Suprapubic skin (tissue), 4 donors: ENCODE results near the gene SSH3. TPM values are rescaled to one million over a fixed set of nuclear protein-coding genes. Genes with fewer than 3 reads are reported as not detected.

Experiments used
- DNase-seq, 2 donors: peaks; one replicate each; pipeline ENCODE4 v3.0.0-alpha.2; 2019; ENCODE audit warnings: low spot score in 2 of 2
- H3K27ac ChIP-seq: fragments of 200-600 bp; sonication (generic); one replicate; pipeline ENCODE4 v1.5.1; 2019
- H3K27me3 ChIP-seq: fragments of 200-600 bp; sonication (generic); one replicate; pipeline ENCODE4 v1.5.1; 2019
- H3K36me3 ChIP-seq: fragments of 200-600 bp; sonication (generic); one replicate; pipeline ENCODE4 v1.5.1; 2019
- H3K4me1 ChIP-seq: fragments of 200-600 bp; sonication (generic); one replicate; pipeline ENCODE4 v1.5.1; 2019
- H3K4me3 ChIP-seq: fragments of 200-600 bp; sonication (generic); one replicate; pipeline ENCODE4 v1.5.1; 2019; ENCODE audit warnings: mild to moderate bottlenecking
- H3K9me3 ChIP-seq: fragments of 200-600 bp; sonication (generic); one replicate; pipeline ENCODE4 v1.5.1; 2019
- EP300 ChIP-seq: sonication (generic); formaldehyde crosslinking; IDR thresholded peaks from one replicate; pipeline ENCODE4 v1.6.1; 2017; ENCODE audit warnings: antibody characterized with exemption
- POLR2A ChIP-seq, 2 donors: fragments of 450-650 bp; IDR thresholded peaks; one replicate each; pipeline ENCODE4 v1.6.1; 2017; ENCODE audit warnings: antibody characterized with exemption in 2 of 2, mild to moderate bottlenecking in 2 of 2, moderate library complexity in 2 of 2
- POLR2AphosphoS5 ChIP-seq, 3 donors: sonication (generic); formaldehyde crosslinking; IDR thresholded peaks; one replicate each; pipeline ENCODE4 v1.6.1; 2017; ENCODE audit warnings: antibody characterized with exemption in 3 of 3
- WGBS: methylation state at CpG from one replicate; pipeline ENCODE4 v1.1.5; 2018; 5-methylcytosine and 5-hydroxymethylcytosine counted together
- total RNA-seq, 4 donors: library from RNA; depleted of rRNA; stranded (reverse); fragments of >200 nt; gene quantifications; one replicate each; pipeline ENCODE4 v1.1.0, GENCODE V29; 2016
- TF ChIP-seq, protein P1 (sequence below), 2 donors: fragments of 200-600 bp in 1 of 2; fragments of 450-650 bp in 1 of 2; sonication (generic) in 1 of 2; IDR thresholded peaks; one replicate each; pipeline ENCODE4 v1.5.1; 2016 to 2019; ENCODE audit warnings: antibody characterized with exemption in 2 of 2, mild to moderate bottlenecking in 1 of 2, moderate library complexity in 1 of 2

Gene SSH3
- total RNA-seq, 4 donors from 2014 or later = 49.4 to 107 (median 63.9) TPM

DNA sequence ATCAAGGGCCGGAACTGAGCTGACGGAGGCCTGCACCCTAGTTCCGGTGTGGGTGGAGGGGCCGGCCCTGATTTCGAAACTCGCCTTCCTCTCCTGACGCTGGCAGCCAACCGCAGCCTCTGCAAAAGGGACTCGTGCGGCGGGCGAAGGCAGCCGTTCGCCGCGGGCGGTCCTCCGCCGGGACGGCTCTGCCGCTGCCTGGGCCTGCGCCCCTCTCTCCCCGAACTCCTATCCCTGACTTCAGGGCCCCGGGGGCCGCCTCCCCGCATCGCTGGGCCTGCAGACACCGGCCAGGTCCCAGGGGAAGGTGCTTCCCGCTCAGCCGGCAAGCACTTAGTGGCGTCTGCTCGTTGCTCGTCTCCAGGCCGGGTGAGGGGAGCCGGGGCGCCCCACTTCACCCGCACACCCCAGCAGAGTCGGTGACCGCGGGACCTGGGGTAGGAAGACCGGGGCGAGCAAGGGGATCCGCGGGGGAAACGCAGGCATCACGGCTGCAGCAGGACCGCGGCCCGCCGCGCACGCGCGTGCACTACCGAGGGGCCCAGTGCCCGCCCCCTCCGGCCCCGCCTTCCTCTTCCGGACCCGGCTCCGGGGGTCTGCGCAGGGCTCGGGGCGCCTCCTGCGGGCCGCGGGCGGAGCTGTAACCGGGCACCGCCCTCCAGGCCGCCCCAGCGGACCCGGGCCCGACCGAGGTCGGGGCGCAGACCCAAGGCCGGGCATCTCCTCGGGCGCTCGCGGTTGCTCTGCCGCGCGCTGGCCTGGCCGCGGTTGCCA, 14.7 kb upstream of the SSH3 start:
- Histone ChIP-seq H3K36me3 (peaks cover 50% of the 10 kb centered on the region), H3K27me3 (no peaks in the 10 kb centered on the region), H3K4me1 (peaks cover 62% of the 10 kb centered on the region), H3K9me3 (no peaks in the 10 kb centered on the region), H3K4me3 (peak overlapping the region; percentile 87), H3K27ac (peak overlapping the region; percentile 98)
- no CpG with 5 or more reads among the region's 87 CpGs for WGBS
- TF ChIP-seq POLR2AphosphoS5 (IDR thresholded peaks at IDR 0.05) = peak in 2 of 3 donors; percentile 77 to 91
- TF ChIP-seq, protein P1, sequence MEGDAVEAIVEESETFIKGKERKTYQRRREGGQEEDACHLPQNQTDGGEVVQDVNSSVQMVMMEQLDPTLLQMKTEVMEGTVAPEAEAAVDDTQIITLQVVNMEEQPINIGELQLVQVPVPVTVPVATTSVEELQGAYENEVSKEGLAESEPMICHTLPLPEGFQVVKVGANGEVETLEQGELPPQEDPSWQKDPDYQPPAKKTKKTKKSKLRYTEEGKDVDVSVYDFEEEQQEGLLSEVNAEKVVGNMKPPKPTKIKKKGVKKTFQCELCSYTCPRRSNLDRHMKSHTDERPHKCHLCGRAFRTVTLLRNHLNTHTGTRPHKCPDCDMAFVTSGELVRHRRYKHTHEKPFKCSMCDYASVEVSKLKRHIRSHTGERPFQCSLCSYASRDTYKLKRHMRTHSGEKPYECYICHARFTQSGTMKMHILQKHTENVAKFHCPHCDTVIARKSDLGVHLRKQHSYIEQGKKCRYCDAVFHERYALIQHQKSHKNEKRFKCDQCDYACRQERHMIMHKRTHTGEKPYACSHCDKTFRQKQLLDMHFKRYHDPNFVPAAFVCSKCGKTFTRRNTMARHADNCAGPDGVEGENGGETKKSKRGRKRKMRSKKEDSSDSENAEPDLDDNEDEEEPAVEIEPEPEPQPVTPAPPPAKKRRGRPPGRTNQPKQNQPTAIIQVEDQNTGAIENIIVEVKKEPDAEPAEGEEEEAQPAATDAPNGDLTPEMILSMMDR (IDR thresholded peaks at IDR 0.05) = peak; percentile 35 to 45
- TF ChIP-seq EP300 = no peak
- peak in 1 of 2 donors; percentile 27 for TF ChIP-seq POLR2A (IDR thresholded peaks at IDR 0.05)
- peak; percentile 94 to 96 for DNase-seq

DNA sequence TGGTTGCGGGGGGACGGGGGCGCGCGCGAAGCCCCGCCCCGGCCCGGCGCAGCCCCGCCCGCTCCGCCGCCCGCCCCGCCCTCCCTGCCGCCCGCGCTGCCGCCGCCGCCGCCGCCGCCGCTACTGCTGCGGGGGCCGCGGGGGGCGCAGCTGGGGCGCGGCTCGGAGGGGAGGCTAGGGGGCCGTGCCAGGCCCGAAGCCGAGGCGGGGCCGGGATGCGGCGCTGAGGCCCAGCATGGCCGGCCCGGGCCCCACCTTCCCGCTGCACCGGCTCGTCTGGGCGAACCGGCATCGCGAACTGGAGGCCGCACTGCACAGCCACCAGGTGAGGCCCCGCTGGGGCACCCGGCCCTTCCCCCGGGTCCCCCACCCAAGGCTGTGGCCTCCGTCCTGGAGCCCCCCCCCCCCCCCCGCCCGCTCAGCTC, 14.1 kb upstream of the SSH3 start, which contains the start of gene ANKRD13D:
Gene ANKRD13D, plus strand, starts transcription at position 78 of the 425 bp plus-strand sequence. Its CDS starts 158 bp downstream, at position 236.
- Histone ChIP-seq H3K27ac (peak within 1 kb of the TSS; percentile 98), H3K4me1 (peaks cover 67% of the 10 kb centered on the region), H3K27me3 (no peaks in the 10 kb centered on the region), H3K4me3 (peak within 1 kb of the TSS; percentile 87), H3K9me3 (no peaks in the 10 kb centered on the region), H3K36me3 (peaks cover 44% of the 10 kb centered on the region)
- TF ChIP-seq EP300 (no peak), POLR2A (IDR thresholded peaks at IDR 0.05) (no peak), POLR2AphosphoS5 (IDR thresholded peaks at IDR 0.05) (no peak)
- TF ChIP-seq, protein P1 (IDR thresholded peaks at IDR 0.05) = no peak
- DNase-seq = peak in 1 of 2 donors; percentile 82
- WGBS = 0% methylated on average over 1 of the region's 56 CpGs

DNA sequence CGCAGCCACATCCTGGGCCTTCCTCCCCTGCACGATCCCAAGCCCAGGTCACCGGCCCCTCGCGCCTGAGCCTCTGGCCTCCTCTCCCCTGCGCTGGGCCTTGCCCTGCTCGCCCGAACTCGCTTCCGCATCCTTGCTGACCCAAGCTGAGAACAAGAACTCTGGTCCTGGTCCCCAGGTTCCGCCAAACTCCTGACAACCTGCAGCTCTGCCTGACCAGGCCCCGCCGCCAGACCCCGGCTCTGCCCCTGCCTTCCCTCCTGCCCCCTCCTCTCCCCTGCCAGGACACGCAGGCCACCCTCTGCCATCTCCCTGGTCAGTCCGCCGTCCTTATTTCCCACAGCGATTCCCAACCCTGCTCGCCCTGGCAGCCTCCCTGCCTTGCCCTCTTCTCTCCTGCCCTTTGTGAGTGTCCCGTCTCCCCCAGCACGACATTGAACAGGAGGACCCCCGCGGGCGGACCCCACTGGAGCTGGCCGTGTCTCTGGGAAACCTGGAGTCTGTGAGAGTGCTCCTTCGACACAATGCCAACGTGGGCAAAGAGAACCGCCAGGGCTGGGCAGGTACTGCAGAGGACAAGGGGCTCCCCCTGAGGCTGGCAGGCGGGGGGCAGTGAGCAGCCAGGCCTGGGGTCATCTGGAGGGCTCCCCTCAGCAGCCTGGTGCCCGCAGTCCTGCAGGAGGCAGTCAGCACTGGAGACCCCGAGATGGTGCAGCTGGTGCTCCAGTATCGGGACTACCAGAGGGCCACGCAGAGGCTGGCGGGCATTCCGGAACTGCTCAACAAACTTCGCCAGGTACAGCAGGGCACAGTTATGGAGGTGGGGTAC, 13.5 kb upstream of the SSH3 start:
- H3K4me1 ChIP-seq = peaks cover 67% of the 10 kb centered on the region
- peaks cover 43% of the 10 kb centered on the region for H3K36me3 ChIP-seq
- WGBS = 4% methylated on average over 24 of the region's 36 CpGs
- H3K4me3 ChIP-seq = peak overlapping the region; percentile 87
- no peaks in the 10 kb centered on the region for H3K9me3 ChIP-seq
- TF ChIP-seq POLR2AphosphoS5 (IDR thresholded peaks at IDR 0.05) (no peak), POLR2A (IDR thresholded peaks at IDR 0.05) (no peak), EP300 (no peak)
- TF ChIP-seq, protein P1 (IDR thresholded peaks at IDR 0.05) = no peak
- H3K27ac ChIP-seq = peak overlapping the region; percentile 98
- DNase-seq = peak in 1 of 2 donors; percentile 81
- H3K27me3 ChIP-seq = no peaks in the 10 kb centered on the region

DNA sequence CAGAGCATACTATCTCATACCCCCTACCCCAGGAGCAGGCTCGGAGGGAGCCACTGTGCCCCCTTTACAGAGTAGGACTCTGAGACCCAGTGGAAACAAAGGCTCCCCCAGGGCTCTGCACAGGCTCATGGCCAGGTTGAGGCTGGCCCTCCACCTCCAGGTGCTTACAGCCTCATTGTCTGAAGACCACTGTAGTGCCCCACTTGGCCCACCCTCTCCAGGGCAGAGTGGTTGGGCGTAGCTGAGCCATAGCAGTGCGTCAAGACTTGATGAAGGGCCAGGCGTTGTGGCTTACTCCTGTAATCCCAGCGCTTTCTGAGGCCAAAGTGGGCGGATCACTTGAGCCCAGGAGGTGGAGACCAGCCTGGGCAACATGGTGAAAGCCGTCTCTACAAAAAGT, 12.5 kb upstream of the SSH3 start:
- 74% methylated on average over 7 of the region's 7 CpGs for WGBS
- peak in 1 of 2 donors; percentile 71 for DNase-seq
- Histone ChIP-seq H3K36me3 (peaks cover 42% of the 10 kb centered on the region), H3K9me3 (peaks cover 5% of the 10 kb centered on the region), H3K27ac (peak overlapping the region; percentile 98), H3K4me3 (peak overlapping the region; percentile 87), H3K27me3 (no peaks in the 10 kb centered on the region), H3K4me1 (peaks cover 67% of the 10 kb centered on the region)
- no peak for TF ChIP-seq POLR2AphosphoS5 (IDR thresholded peaks at IDR 0.05)
- TF ChIP-seq EP300 = no peak
- TF ChIP-seq, protein P1 (IDR thresholded peaks at IDR 0.05) = no peak
- TF ChIP-seq POLR2A (IDR thresholded peaks at IDR 0.05) = no peak
